Left lung (tissue), 10 donors: Measurements from ENCODE around the gene ZNF492. TPM values are rescaled to one million over a fixed set of nuclear protein-coding genes. Genes with fewer than 3 reads are reported as not detected.
"Not testable (repeated sequence)": the region's sequence is repeated elsewhere in the genome, so short reads cannot be mapped to it uniquely, and the experiment has no call there.

ENCODE experiments used
- ATAC-seq: fragments of 200-7000 bp; cut with Tn5 transposase; one replicate; pipeline ENCODE4 v1.9.1; 2020; ENCODE audit warnings: moderate library complexity
- DNase-seq, 4 donors: peaks; one replicate each; pipeline ENCODE4 v3.0.0-alpha.2; 2013 to 2020
- H3K27ac ChIP-seq, 2 donors: fragments of 200-600 bp; sonication (generic) in 1 of 2; one replicate each; pipeline versions ENCODE4 v1.5.0 to v1.8.0; 2020 to 2021
- H3K27me3 ChIP-seq, 2 donors: fragments of 200-600 bp; sonication (generic) in 1 of 2; one replicate each; pipeline versions ENCODE4 v1.5.0 to v1.8.0; 2020 to 2021
- H3K36me3 ChIP-seq, 2 donors: fragments of 200-600 bp; sonication (generic) in 1 of 2; one replicate each; pipeline versions ENCODE4 v1.5.0 to v1.8.0; 2020 to 2021
- H3K4me1 ChIP-seq, 2 donors: fragments of 200-600 bp; one replicate each; pipeline ENCODE4 v1.8.0; 2021
- H3K4me3 ChIP-seq, 2 donors: fragments of 200-600 bp; sonication (generic) in 1 of 2; one replicate each; pipeline versions ENCODE4 v1.5.0 to v1.8.0; 2020 to 2021; ENCODE audit warnings: mild to moderate bottlenecking in 1 of 2
- H3K9me3 ChIP-seq, 2 donors: fragments of 200-600 bp; sonication (generic) in 1 of 2; one replicate each; pipeline versions ENCODE4 v1.5.0 to v1.8.0; 2020 to 2021
- intact Hi-C, 2 donors: fragments of 100-400 bp; cut with DNase I; formaldehyde crosslinking; loops; one replicate each; pipeline versions ENCODE4 v1.11.2 to v1.14.2; 2022
- polyA plus RNA-seq, 6 donors: library from polyadenylated mRNA; unstranded; fragments of 120-200 nt; gene quantifications; one replicate each; pipeline ENCODE4 v1.2.1, GENCODE V29; 2013; ENCODE audit not compliant: insufficient read length in 6 of 6
- total RNA-seq, 2 donors: library from RNA; stranded (reverse); fragmentation: NEBNext Ultra II Directional; extraction: Animal tissue kit (Norgen Biotek cat#: 25700); gene quantifications; one replicate each; pipeline ENCODE4 v1.2.1, GENCODE V29; 2021
- TF ChIP-seq, protein P1 (sequence below), 2 donors: fragments of 200-600 bp; sonication (generic) in 1 of 2; IDR thresholded peaks; one replicate each; pipeline versions ENCODE4 v1.5.0 to v1.8.0; 2021; ENCODE audit warnings: antibody characterized with exemption in 2 of 2
- donor health status: DM: no; HTN: yes; CAD: no.
- donor health status: DM: no; HTN: no; CAD: no.

Gene ZNF492
- total and polyA plus RNA-seq, 8 donors = 0.23 to 3.8 (median 2.2) TPM

DNA sequence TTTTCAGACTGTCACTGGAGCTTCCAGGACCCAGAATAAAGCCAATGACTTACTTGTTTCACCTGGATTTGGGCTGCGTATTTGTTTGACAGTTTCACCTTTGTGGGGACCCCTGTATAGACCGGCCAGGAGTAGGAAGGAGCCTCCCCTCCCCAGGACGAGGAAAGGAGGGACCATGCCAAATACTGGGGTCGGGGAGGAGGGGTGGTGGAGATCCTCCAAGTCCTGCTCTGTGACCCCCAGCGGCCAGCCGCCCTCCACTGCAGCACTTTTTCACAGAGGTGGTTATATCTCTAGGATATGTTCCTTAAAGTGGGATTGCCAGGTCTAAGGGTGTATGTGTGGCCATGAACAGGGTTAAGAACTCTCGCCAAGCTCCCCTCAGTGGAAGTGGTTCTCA, 25.7 kb upstream of the ZNF492 start:
- TF ChIP-seq, protein P1, sequence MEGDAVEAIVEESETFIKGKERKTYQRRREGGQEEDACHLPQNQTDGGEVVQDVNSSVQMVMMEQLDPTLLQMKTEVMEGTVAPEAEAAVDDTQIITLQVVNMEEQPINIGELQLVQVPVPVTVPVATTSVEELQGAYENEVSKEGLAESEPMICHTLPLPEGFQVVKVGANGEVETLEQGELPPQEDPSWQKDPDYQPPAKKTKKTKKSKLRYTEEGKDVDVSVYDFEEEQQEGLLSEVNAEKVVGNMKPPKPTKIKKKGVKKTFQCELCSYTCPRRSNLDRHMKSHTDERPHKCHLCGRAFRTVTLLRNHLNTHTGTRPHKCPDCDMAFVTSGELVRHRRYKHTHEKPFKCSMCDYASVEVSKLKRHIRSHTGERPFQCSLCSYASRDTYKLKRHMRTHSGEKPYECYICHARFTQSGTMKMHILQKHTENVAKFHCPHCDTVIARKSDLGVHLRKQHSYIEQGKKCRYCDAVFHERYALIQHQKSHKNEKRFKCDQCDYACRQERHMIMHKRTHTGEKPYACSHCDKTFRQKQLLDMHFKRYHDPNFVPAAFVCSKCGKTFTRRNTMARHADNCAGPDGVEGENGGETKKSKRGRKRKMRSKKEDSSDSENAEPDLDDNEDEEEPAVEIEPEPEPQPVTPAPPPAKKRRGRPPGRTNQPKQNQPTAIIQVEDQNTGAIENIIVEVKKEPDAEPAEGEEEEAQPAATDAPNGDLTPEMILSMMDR (IDR thresholded peaks at IDR 0.05) = no peak
- Histone ChIP-seq H3K27ac (no peak overlapping the region), H3K4me3 (no peak overlapping the region), H3K36me3 (no peaks in the 10 kb centered on the region), H3K27me3 (no peaks in the 10 kb centered on the region), H3K9me3 (peaks cover 0 to 71% of the 10 kb centered on the region in 2 donors), H3K4me1 (no peaks in the 10 kb centered on the region)
- intact Hi-C loops = no loop called here
- ATAC-seq = no peak
- no peak for DNase-seq

DNA sequence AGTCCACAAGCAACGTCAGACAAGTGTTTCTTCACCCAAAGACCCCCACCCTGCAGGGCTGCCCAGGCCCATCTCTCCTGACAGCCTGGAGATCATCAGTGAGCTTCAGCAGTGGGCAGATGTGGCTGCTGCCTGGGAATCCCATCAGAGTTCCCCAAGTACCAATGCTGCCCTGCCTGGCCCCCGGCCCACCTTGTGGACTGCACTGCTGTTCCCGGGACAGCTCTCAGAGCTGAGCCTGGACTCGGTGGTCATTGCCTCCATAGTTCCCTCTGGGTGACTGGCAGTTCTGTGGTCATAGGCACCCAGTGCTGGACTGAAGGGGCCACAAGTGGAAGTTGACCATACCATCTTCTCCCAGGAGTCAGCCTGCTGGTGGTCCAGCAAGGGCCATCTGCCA, 24.5 kb upstream of the ZNF492 start:
- H3K27me3 ChIP-seq = no peaks in the 10 kb centered on the region
- H3K9me3 ChIP-seq = peaks cover 0 to 61% of the 10 kb centered on the region in 2 donors
- H3K36me3 ChIP-seq = no peaks in the 10 kb centered on the region
- no peaks in the 10 kb centered on the region for H3K4me1 ChIP-seq
- H3K27ac ChIP-seq = no peak overlapping the region
- intact Hi-C loops = no loop called here
- no peak for ATAC-seq
- no peak for DNase-seq
- no peak overlapping the region for H3K4me3 ChIP-seq
- TF ChIP-seq, protein P1 (IDR thresholded peaks at IDR 0.05) = no peak

DNA sequence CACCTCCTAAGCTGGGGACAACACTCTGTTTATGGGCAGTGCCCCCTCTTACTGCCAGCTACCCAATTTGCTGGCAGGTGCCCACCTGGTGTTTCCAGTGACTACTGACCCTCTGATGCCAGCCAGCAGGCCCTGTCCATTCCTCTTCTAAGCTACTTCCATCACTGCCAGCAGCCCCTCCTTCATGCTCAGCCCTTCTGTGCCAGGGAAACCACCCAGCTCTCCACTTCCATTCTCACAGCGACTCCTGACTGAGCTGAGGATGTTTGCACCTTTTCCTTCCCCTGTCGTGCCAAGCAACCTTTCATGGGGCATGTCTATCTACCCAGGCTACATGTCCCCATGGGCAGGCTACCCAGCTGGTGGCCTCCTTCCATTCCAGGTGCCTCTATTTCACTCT, 24.0 kb upstream of the ZNF492 start:
- H3K27ac ChIP-seq = no peak overlapping the region
- no peaks in the 10 kb centered on the region for H3K4me1 ChIP-seq
- H3K36me3 ChIP-seq = no peaks in the 10 kb centered on the region
- H3K9me3 ChIP-seq = peaks cover 0 to 59% of the 10 kb centered on the region in 2 donors
- intact Hi-C loops = no loop called here
- ATAC-seq (no peak), DNase-seq (no peak)
- H3K27me3 ChIP-seq = no peaks in the 10 kb centered on the region
- no peak overlapping the region for H3K4me3 ChIP-seq
- TF ChIP-seq, protein P1 (IDR thresholded peaks at IDR 0.05) = no peak

DNA sequence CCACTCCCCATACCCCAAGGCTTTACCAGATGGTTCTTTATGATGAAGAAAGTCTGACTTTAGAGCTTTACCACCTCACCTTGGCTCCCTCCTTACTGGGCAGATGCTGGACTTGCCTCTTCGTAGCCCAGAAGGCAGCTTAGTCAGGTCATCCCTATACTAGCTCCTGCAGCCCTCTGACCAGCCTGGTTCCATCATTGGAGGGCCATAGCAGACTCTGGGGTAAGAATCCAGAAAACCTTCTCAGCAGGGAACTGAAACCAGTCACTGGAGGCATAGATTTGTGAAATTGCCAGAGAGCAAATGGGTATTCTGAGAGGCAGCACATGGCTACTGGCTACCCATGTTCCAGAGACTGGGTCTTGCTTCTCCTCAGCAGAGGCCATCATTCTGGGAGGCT, 21.8 kb upstream of the ZNF492 start:
- peaks cover 0 to 10% of the 10 kb centered on the region in 2 donors for H3K27me3 ChIP-seq
- TF ChIP-seq, protein P1 (IDR thresholded peaks at IDR 0.05) = no peak
- intact Hi-C loops = no loop called here
- no peaks in the 10 kb centered on the region for H3K36me3 ChIP-seq
- peaks cover 0 to 64% of the 10 kb centered on the region in 2 donors for H3K9me3 ChIP-seq
- DNase-seq (no peak), ATAC-seq (no peak)
- no peaks in the 10 kb centered on the region for H3K4me1 ChIP-seq
- H3K4me3 ChIP-seq = no peak overlapping the region
- H3K27ac ChIP-seq = no peak overlapping the region

DNA sequence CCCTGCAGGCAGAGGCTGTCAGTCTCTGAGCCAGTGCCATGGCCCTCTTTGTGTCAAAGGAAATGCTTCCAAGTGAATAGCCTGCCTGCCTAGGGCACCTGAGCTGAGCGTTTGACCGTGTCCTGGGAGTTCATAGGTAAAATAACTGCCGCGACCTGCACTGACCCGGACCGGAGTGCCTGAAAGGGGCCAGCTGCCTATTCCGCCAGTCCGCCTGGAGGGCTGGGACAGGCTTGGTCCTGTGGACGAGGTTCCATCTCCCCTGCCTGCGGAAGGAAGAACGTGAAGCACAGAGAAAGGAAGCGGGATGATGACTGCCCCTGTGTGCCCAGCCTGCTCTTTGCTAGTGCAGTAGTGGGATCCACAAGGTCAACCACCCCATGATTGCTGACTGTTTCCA, 17.5 kb upstream of the ZNF492 start:
- DNase-seq = no peak
- intact Hi-C loops = no loop called here
- Histone ChIP-seq H3K36me3 (no peaks in the 10 kb centered on the region), H3K9me3 (peaks cover 0 to 60% of the 10 kb centered on the region in 2 donors), H3K4me1 (no peaks in the 10 kb centered on the region), H3K27me3 (peaks cover 0 to 43% of the 10 kb centered on the region in 2 donors), H3K4me3 (no peak overlapping the region), H3K27ac (no peak overlapping the region)
- TF ChIP-seq, protein P1 (IDR thresholded peaks at IDR 0.05) = no peak
- ATAC-seq = no peak

DNA sequence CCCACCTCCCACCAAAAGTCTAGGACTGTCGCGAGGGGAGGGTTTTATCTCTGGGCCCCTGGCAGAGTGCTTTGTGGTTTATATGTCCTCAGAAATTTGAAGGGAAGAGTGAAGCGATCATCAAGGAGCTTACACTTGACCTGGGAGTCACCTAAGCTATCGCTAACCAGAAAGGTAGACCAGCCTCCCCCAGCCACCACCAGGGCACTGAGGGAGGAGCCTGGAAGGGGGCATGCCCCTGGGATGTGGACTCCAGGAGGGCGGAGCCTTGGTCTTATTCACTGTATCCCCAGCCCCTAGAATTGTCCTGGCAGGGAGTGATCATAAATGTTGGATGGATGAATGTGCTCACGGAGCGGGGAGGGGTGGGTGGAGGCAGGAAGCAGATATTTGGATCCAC, 16.9 kb upstream of the ZNF492 start:
- not testable (repeated sequence) for H3K27ac ChIP-seq

More for the DNA sequence above, 16.9 kb upstream of the ZNF492 start:
- Histone ChIP-seq H3K9me3 (peaks cover 0 to 57% of the 10 kb centered on the region in 2 donors), H3K27me3 (peaks cover 0 to 48% of the 10 kb centered on the region in 2 donors)
- intact Hi-C loops, H3K4me1 ChIP-seq, H3K36me3 ChIP-seq, DNase-seq, ATAC-seq, H3K4me3 ChIP-seq: not testable (repeated sequence)
